GM23248 (cell line): Measurements from ENCODE around the gene GATA5.

Experiments
- EZH2 ChIP-seq: fragments of 200-600 bp; sonication (generic); IDR thresholded peaks from 2 replicates; pipeline ENCODE4 v1.6.1; 2018; ENCODE audit warnings: antibody characterized with exemption, mild to moderate bottlenecking; ENCODE audit not compliant: insufficient read depth, poor library complexity, severe bottlenecking
- EZH2phosphoT487 ChIP-seq: fragments of 200-600 bp; sonication (generic); IDR thresholded peaks from 2 replicates; pipeline ENCODE4 v1.6.1; 2018; ENCODE audit warnings: antibody characterized with exemption, moderate library complexity, mild to moderate bottlenecking, low read depth; ENCODE audit not compliant: insufficient read depth

DNA sequence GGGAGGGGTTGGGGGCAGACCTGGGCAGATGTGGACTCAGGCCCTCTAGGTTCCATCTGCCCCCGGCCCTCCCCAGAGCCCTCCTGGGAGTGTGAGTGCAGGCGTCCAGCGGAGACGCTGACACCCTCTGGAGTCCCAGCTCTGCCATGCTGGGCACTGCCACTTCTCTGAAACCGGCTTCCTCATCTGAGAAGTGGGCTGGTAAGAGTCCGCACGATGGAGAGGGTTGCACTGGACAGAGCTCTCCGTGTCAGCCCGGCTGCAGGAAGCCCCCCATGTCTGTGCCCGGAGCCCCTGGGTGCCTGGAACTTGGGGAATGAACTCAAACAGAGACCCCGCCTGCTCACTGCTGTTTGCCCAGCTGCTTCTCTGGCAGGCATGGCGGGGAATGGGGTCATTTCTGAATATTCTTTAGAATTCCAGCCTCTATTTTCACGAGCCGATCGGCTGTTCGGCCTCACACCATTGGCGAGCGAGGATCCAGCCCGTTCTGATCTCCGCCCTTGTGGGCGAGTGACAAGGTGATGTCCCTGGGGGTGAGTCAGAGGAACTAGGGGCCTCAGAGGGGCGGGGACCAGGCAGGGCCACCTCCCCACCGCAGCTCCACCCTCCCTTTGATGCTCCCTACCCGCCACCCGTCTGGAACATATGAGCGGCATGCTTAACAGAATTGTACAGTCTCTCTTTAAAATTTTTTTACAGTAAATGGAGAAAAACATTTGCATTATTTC, 47.8 kb upstream of the GATA5 start:
- peak; percentile 57 for TF ChIP-seq EZH2
- TF ChIP-seq EZH2phosphoT487: no peak
